GM21360 (cell line): ENCODE data around the gene RGS2.

ENCODE experiments used
- ATAC-seq: cut with Tn5 transposase; IDR thresholded peaks from one replicate; pipeline ENCODE4 v1.9.1; 2021; ENCODE audit warnings: mild to moderate bottlenecking, moderate library complexity; ENCODE audit not compliant: unreplicated experiment

RGS2 gene

GRCh38 chr1:192808518-192809306, at the start of gene RGS2:
RGS2 (plus strand) TSS chr1:192809039; CDS start chr1:192809072, 33 bp downstream.
- ATAC-seq: peak; percentile 85

- ATAC-seq: no peak
Measured at GRCh38 chr1:192759104-192759503, 49.7 kb upstream of the RGS2 start.

- ATAC-seq: no peak
Measured at GRCh38 chr1:192762265-192762664, 46.6 kb upstream of the RGS2 start.

GRCh38 chr1:192763243-192763642, 45.6 kb upstream of the RGS2 start:
- ATAC-seq: no peak

- ATAC-seq: no peak
Measured at GRCh38 chr1:192763756-192764155, 45.1 kb upstream of the RGS2 start.

- no peak for ATAC-seq
Measured at GRCh38 chr1:192764675-192765074, 44.2 kb upstream of the RGS2 start.

- ATAC-seq: no peak
Measured at GRCh38 chr1:192766009-192766625, 42.7 kb upstream of the RGS2 start.

GRCh38 chr1:192766876-192767275, 42.0 kb upstream of the RGS2 start:
- no peak for ATAC-seq

GRCh38 chr1:192767798-192768197, 41.0 kb upstream of the RGS2 start:
- ATAC-seq: no peak

- ATAC-seq: no peak
Measured at GRCh38 chr1:192768463-192768862, 40.4 kb upstream of the RGS2 start.

- ATAC-seq: no peak
Measured at GRCh38 chr1:192771341-192771740, 37.5 kb upstream of the RGS2 start.

- ATAC-seq: no peak
Measured at GRCh38 chr1:192775631-192776030, 33.2 kb upstream of the RGS2 start.

- ATAC-seq: no peak
Measured at GRCh38 chr1:192776206-192776605, 32.6 kb upstream of the RGS2 start.

GRCh38 chr1:192776998-192777397, 31.8 kb upstream of the RGS2 start:
- no peak for ATAC-seq

GRCh38 chr1:192783791-192784190, 25.0 kb upstream of the RGS2 start:
- no peak for ATAC-seq

GRCh38 chr1:192784397-192784796, 24.4 kb upstream of the RGS2 start:
- ATAC-seq: no peak

- ATAC-seq: no peak
Measured at GRCh38 chr1:192786576-192786975, 22.3 kb upstream of the RGS2 start.

- ATAC-seq: no peak
Measured at GRCh38 chr1:192787914-192788585, 20.8 kb upstream of the RGS2 start.

GRCh38 chr1:192789871-192790270, 19.0 kb upstream of the RGS2 start:
- ATAC-seq: no peak

GRCh38 chr1:192792628-192793027, 16.2 kb upstream of the RGS2 start:
- ATAC-seq: no peak

- no peak for ATAC-seq
Measured at GRCh38 chr1:192793983-192794767, 14.7 kb upstream of the RGS2 start.
